Measurements from ENCODE around the gene VSNL1.

VSNL1 gene

DNA sequence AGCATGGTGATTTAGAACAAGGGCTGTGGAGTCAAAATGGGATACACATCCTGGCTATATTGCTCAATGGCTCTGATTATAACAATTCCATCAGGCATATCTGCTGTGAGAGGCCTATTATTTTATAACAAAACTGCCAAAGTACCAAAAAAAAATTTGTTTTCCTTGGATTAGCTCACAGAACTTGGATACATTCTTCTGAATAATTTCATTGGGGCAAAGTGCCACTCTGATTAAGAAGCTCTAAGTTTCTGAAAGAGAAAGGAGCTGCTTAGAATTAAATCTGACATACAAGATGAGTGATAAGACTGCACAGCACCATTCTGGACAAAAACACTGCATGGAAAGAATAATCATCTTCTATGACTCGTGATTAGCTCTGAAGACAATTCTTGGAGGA, 127.4 kb downstream of the VSNL1 start:
- TF ChIP-seq, protein P1, sequence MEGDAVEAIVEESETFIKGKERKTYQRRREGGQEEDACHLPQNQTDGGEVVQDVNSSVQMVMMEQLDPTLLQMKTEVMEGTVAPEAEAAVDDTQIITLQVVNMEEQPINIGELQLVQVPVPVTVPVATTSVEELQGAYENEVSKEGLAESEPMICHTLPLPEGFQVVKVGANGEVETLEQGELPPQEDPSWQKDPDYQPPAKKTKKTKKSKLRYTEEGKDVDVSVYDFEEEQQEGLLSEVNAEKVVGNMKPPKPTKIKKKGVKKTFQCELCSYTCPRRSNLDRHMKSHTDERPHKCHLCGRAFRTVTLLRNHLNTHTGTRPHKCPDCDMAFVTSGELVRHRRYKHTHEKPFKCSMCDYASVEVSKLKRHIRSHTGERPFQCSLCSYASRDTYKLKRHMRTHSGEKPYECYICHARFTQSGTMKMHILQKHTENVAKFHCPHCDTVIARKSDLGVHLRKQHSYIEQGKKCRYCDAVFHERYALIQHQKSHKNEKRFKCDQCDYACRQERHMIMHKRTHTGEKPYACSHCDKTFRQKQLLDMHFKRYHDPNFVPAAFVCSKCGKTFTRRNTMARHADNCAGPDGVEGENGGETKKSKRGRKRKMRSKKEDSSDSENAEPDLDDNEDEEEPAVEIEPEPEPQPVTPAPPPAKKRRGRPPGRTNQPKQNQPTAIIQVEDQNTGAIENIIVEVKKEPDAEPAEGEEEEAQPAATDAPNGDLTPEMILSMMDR (IDR thresholded peaks at IDR 0.05; ENCODE audit: insufficient read depth, low read length, poor library complexity, severe bottlenecking) = no peak
- H3K36me3 ChIP-seq (ENCODE audit: control insufficient read depth, insufficient read depth, low read length) = peaks cover 4% of the 10 kb centered on the region
- no peak for DNase-seq (ENCODE audit: extremely low read depth, insufficient read length)
- H3K27me3 ChIP-seq (replicated peaks; ENCODE audit: control insufficient read depth, insufficient read depth, low read length) = no peaks in the 10 kb centered on the region
- no peak overlapping the region for H3K4me3 ChIP-seq (replicated peaks; ENCODE audit: low read depth, low read length)

DNA sequence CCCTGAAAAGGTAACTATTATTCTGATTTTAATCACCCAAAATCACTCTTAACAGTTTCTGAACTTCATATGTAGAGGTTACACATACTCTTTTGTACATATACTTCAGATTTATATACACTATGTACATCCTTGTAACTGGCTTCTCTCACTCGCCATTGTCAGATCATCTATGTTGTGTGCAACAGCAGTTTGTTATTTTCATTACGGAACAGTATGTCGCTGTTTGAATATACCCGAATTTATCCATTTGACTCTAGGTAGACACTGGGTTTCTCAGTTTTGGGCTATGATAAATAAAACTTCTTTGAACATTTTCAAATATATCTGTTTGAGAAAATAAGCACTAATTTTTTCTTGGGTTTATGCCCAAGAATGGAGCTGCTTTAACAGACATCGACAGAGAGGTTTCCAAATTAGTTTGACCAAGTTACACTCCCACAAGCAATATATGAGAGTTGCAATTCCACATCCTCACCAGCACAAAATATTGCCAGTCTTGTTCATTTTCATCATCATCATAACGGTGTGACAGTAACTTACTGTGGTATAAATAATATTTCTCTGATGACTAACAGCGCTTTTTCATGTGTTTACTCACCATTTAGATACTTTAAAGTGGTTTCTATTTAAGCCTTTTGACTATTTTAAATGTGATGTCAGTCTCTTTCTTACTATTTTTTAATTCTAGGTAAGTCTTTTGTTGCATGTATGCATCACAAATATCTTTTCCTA, 132.3 kb downstream of the VSNL1 start:
- peaks cover 1% of the 10 kb centered on the region for H3K36me3 ChIP-seq (ENCODE audit: control insufficient read depth, insufficient read depth, low read length)
- no peak overlapping the region for H3K4me3 ChIP-seq (replicated peaks; ENCODE audit: low read depth, low read length)
- no peak for DNase-seq (ENCODE audit: extremely low read depth, insufficient read length)
- TF ChIP-seq, protein P1 (IDR thresholded peaks at IDR 0.05; ENCODE audit: insufficient read depth, low read length, poor library complexity, severe bottlenecking) = no peak
- H3K27me3 ChIP-seq (replicated peaks; ENCODE audit: control insufficient read depth, insufficient read depth, low read length) = no peaks in the 10 kb centered on the region

DNA sequence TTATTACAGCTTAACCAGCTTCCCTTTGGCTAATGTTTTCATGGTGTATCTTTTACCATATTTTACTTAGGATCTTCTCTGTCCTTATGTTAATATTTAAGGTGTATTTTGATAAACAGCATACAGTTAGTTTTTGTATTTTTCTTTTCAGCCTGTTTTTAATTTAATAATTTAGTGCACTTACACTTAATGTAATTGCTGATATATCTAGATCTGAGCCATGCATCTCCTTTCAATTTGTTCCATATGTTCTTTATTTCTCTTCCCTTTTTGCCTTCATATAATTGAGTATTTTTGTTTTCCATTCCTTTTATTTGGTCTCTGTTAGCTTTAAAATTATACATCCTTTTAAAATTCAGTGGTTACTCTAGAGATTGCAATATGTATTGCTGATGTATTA, 134.3 kb downstream of the VSNL1 start:
- H3K27me3 ChIP-seq (replicated peaks; ENCODE audit: control insufficient read depth, insufficient read depth, low read length) = no peaks in the 10 kb centered on the region
- H3K36me3 ChIP-seq (ENCODE audit: control insufficient read depth, insufficient read depth, low read length) = peaks cover 1% of the 10 kb centered on the region
- TF ChIP-seq, protein P1 (IDR thresholded peaks at IDR 0.05; ENCODE audit: insufficient read depth, low read length, poor library complexity, severe bottlenecking) = no peak
- no peak overlapping the region for H3K4me3 ChIP-seq (replicated peaks; ENCODE audit: low read depth, low read length)
- DNase-seq (ENCODE audit: extremely low read depth, insufficient read length) = no peak

DNA sequence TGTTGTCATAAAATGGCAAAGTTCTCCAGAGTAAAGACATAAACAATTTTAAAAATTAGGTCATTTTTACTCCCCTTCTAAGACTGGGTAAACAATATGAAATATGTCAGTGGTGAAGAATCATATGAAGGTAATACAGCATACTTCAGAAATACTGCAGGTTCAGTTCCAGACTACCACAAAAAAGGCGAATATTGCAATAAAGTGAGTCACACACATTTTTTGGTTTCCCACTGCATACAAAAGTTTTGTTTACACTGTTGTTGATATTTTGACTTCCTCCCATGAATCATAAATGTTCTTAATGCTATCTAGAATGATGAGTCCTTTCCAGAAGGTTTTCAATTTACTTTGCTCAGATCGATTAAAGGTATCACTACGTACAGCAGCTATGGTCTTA, 139.6 kb downstream of the VSNL1 start:
- TF ChIP-seq, protein P1 (IDR thresholded peaks at IDR 0.05; ENCODE audit: insufficient read depth, low read length, poor library complexity, severe bottlenecking) = no peak
- DNase-seq (ENCODE audit: extremely low read depth, insufficient read length) = no peak
- Histone ChIP-seq H3K27me3 (replicated peaks; ENCODE audit: control insufficient read depth, insufficient read depth, low read length) (no peaks in the 10 kb centered on the region), H3K4me3 (replicated peaks; ENCODE audit: low read depth, low read length) (no peak overlapping the region), H3K36me3 (ENCODE audit: control insufficient read depth, insufficient read depth, low read length) (peaks cover 8% of the 10 kb centered on the region)

DNA sequence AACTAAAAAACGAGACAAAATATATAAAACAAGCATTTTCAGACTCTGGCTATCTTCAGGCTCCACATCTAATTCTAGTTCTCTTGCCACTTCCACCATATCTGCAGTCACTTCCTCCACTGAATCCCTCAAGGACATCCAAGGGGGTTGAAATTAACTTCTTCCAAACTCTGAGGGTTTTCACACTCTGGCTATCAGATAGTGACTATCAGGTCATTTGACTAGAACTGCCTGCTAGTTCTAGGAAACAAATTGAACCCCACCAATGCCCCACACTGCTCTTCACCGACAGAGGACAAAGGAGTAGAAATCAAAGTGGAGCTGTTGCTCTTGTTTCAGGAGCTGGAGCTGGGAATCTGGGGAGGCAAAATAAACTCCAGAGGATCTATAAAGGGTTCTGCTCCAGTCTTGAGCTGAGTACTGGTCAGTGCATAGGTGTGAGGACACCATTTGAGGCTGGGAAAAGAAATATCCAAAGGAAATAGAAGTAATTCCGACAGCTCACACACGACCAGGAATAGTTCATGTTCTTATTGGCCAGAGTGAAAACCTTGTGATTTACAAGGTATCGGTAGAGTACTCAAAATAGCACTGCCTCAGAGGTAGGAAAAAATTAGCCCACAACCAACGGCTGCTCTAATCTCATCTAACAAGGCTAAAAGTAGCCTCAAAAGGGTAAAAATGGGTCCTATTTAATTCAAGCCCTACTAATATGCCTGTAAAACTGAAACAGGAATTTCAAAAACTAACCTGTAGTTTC, 141.8 kb downstream of the VSNL1 start:
- no peak overlapping the region for H3K4me3 ChIP-seq (replicated peaks; ENCODE audit: low read depth, low read length)
- H3K36me3 ChIP-seq (ENCODE audit: control insufficient read depth, insufficient read depth, low read length) = peaks cover 10% of the 10 kb centered on the region
- no peak for DNase-seq (ENCODE audit: extremely low read depth, insufficient read length)
- H3K27me3 ChIP-seq (replicated peaks; ENCODE audit: control insufficient read depth, insufficient read depth, low read length) = no peaks in the 10 kb centered on the region
- TF ChIP-seq, protein P1 (IDR thresholded peaks at IDR 0.05; ENCODE audit: insufficient read depth, low read length, poor library complexity, severe bottlenecking) = no peak
